Smooth muscle cell of the brain vasculature (primary cell): ENCODE data around the gene NMRAL1.

ENCODE experiments used
- DNase-seq: peaks from one replicate; pipeline ENCODE4 v3.0.0-alpha.2; 2012; ENCODE audit warnings: low read depth, low spot score

NMRAL1 gene

DNA sequence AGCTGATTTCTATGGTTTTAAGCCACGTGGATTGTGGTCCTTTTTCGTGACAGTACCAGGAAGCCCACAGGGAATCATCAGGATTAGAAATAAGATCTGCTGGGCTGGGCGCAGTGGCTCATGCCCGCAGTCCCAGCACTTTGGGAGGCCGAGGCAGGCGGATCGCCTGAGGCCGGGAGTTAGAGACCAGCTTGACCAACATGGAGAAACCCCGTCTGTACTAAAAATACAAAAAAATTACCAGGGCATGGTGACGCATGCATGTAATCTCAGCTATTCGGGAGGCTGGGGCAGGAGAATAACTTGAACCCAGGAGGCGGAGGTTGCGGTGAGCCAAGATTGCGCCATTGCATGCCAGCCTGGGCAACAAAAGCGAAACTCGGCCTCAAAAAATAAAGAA is 6.5 kb downstream of the NMRAL1 start:
- DNase-seq = no peak

DNA sequence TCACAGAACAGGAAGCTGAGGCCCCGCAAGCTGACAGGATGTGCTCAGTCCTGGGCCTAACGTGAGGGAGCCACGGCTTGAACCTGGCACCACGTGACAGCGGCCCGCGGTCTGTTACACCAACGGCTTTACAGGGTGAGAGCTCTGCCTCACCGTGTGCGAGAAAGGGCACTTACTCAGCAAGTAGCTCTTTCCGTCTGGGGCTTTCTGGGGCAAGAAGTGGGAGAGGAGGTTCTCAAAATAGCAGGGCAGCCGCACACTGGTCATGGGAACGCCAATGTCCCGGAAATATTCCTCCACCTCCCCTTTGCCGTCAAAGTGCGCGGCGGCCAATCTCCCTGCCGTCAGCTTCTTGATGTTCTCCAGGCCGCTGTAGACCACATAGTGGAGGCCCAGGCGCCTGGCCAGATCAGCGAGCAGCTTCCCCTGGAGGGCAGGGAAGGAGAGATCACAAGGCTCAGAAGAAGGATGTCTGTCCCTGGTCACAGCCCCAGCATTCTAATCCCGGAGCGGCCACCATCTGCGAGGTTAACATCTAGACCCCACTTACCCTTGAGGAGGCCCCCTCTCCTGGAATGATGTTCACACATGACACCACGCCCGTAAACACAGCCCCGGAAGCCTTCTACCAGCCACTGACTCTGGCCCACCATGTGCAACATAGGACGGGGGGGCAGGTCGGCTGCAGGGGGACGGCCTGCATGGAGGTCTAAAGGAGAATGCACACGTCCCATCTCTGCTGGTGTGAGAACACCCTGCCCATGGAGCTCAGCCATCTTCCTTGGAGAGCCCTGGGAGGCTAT is 8.2 kb downstream of the NMRAL1 start:
- DNase-seq = no peak

DNA sequence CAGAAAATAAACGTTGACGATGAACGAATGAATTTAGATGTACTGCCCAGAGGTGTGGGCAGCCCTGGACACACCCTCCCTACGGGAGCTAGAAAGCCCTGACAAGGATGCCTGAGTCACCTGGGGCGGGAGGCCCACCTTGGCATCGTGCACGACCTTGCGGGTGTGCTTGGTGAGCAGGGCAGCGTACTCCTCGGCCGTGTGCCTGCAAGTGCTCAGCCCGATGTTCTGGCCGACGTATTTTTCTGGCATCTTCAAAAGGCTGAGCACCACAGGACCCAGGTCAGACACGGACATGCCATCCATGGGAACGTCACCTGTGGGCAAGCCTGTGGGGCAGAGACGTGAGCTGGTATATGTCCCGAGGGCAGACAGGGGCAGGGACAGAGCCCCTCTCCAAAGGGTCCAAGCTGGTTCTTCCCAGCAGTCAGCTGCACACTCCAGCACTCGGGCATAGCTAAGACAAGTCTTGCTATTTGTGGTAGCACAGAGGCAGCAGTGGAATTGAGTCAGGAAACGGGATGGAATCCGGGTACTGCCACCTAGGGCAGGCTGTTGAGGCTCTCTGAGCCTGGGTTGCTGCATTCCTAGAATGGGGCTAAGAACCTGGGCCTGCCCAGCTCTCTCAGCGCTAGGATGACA is 10.8 kb downstream of the NMRAL1 start:
- DNase-seq = no peak

DNA sequence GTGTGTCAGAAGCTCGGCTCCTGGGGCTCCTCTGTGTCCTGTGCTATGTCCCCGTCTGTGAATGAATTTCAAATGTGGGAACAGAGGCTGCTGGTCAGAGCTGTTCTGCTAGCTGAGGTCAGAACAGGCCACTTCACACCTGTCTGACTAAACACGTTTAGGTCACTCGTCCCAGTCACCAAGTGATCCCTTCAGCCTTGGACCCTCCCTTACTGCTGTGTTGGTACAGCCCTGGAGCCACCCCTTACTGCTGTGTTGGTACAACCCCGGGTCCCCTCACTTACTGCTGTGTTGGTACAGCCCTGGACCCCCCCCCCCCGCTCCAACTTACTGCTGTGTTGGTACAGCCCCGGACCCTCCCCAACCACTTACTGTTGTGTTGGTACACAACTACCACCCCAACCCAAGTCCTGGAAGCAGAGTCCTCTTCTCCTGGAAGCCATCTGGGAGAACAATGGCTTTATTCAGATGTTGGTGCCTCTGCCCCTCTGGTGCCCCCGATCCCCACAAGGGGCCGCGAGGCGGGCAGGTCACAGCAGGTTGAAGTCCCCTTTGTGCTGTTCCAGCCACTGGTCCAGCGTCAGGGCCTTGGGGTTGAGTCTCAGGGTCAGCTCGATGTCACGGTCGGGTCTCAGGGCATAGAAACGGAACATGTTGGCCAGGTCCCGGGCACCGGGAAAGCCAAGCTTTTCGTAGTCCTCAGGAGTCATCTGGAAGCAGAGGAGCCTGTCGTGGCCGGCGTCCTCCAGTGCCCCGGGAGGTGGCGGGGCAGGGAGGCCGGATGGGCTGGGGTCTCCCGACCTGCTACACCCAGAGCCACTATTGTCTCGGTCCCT is 13.0 kb downstream of the NMRAL1 start:
- no peak for DNase-seq

DNA sequence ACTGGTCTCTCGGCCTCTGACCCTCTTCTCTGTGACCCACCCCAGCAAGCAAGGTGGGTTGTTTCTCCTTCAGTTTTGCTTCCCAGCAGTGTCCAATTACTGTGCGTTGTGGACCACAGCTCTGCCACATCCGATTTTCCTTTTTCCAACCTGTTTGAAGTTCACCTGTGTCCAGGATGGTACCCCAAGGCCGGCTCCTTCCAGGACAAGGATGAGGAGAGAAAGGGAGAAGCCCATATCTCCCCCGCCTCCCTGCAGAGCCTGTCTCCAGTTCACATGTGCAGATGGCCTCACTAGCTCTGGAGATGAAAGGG is 13.5 kb downstream of the NMRAL1 start:
- DNase-seq = no peak

DNA sequence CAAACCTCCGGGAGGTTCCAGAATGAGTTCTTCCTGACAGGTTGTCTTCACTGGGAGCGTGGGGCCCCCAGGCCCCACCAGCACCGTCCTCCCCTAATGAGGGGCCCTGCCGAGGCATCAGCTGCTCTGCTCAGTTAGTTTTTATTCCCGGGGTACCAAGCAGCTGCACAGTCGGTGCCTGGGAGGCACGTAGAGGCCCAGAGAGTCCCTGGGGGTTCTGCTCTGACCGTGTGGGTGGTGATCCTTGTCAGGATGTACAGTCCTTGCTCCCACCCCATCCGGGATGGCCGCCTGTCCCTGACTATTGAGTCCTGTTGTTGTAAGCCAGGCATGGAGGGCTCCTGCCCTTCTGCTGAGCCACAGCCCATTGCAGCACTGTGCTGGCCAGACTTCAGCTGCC is 18.5 kb downstream of the NMRAL1 start:
- no peak for DNase-seq

DNA sequence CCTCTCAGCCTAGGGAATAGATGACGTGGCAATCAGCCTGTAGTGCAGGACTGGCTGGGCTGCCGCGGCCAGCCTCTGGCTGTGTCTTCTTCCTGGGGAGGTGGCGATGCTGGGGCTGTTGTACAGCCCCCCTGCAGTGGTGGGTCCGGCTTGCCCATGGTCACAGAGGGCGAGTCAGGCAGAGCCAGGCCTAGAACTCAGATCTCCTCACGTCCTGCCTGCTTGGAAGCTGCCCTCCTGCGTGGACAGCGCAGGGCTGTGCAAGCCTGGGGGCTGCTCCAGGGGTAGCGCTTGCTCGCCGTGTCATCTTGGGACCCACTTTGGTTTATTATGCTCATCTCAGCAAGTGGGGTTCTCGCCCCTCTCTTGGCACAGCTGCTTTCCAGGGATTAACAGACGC is 19.3 kb downstream of the NMRAL1 start:
- no peak for DNase-seq

DNA sequence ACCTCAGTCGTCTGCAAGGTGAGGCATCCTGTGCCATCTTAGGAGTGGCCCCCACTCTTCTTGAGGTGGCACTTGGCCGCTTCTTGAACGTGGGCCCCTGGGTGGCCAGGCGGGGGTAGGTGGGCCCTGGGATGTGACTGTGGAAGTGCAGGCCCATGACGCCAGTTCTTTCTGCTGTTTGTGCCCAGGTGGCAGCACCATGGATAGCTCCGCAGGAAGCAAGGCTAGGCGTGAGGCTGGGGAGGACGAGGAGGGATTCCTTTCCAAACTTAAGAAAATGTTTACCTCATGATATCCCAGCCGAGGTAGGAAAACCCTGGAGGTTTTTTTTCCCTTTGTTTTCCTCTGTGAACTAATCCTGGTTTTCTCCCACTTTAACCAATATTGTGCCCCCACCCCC is 19.8 kb downstream of the NMRAL1 start:
- DNase-seq = no peak

DNA sequence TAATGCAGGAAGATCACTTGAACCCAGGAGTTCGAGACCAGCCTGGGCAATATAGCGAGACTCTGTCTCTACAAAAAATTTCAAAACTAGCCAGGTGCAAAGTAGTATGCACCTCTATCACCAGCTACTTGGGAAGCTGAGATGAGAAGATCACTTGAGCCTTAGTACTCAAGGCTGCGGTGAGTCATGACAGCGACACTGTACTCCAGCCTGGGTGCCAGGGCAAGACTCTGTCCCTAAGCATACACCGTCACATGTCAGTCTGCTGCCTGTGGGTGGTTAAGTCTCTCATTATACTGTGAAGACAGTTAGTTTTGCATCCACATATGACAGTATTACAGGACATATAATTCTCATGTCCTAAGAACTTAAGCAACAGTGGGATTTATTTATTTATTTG is 21.8 kb downstream of the NMRAL1 start:
- DNase-seq = no peak

DNA sequence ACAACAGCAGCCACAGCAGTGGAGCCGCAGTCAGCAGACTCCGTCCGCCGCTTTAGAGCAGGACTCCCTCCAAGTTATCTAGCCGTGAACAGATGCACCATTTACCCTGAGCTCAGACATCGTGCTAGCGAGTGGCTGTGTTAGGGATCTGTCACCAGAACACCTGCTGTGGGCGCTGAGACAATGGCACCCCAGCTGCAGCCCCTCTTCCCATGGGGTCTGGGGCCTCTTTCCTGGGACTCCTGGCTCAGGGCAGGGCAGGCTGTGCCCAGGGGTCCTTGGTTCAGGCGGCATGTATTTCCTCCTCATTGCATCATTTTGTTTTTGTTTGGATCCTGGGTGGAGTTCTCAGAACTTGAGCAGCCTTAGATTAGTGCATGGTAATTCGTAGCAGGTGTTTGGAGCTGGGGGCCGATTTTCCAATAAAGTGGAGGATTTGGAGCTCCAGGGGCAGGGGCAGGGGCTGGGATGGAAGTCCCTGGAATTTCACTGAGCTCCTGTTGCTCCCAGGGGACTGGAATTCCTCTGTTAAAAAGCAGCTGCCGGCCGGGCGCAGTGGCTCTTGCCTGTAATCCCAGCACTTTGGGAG is 23.4 kb downstream of the NMRAL1 start:
- DNase-seq = no peak

DNA sequence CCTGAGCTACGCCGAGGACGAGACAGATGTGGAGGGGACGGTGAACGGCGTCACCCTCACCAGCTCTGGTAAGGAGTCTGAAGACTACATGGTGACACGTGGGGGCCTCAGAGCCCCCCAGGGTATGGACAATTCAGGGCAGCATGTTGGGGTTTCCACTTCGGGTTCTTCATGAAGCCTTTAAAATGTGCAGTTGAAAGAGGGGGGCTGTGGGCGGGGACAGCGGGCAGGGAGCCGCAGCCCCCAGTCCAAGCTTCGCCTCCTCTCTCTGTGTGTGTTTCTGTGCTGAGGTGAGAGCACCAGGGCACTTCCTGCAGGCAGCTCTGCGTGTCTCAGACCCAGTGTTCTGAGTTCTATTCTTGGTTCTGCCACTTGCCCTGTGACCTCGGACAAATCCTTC is 24.0 kb downstream of the NMRAL1 start:
- DNase-seq = no peak

DNA sequence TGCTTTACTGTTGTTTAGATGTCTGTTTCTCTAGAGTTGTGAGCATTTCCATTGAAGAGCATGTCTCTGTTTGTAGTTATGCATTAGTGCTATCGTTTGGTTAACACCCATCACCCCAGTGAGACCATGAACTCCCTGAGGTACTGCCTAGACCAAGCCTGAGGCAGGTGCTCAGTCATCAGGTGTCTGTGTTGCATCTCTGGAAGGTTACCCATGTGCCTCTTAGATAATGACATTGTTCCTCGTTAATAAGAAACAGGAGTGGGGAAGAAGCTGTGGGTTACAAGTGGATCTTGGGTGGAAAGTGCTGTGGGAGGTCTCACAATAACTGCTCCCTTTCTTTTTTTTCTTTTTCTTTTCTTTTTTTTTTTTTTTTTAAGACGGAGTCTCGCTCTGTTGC is 30.4 kb downstream of the NMRAL1 start:
- no peak for DNase-seq

DNA sequence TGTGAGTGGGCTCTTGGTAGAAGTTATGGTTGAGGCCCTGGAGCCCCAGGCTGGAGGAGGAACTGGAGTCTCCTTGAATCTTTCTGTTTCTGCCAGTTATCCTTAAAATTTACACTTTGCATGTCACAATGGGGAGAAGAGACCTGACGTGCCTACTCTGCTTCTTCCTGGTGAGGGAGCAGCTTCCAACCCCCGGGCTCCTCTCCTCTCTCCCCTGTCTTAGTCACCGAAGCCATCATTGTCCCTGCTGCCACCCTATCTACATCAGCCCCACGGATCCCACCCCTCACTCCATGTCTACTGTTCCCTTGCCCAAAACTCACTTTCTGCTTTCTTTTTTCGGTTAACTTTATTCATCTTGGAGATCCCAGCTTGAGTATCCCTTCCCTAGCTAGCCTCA is 31.2 kb downstream of the NMRAL1 start:
- no peak for DNase-seq

DNA sequence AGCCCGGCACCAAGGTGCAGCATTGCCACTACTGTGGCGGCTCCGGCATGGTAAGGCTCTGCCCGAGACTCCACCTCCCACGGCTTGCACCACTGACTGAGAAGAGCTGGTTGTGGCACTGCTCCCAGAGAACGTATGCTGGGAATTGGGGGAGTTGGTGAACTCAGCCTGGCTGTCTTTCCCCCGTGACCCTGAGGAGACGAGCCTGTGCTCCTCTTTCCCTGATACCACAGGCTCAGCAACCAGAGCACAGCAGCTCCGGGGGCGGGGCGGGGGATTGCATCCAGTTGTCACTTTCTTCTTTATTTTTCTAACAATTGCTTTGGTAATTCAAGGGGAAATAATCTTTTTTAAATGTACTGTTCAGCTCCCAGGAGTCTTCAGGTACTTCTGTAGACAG is 32.1 kb downstream of the NMRAL1 start:
- DNase-seq = no peak

DNA sequence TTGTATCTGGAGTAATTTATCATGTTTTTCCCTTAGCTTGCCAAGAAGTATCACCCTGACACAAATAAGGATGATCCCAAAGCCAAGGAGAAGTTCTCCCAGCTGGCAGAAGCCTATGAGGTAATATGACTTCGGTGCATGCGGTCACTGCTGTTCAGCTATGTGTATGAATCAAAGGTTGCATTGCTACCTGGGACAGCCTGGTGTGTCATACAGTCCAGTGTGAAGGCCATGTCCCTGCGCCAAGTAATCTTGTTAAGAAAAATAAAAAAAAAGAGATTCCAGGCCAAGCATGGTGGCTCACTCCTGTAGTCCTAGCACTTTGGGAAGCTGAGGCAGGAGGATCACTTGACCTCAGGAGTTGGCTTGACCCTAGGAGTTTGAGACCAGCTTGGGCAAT is 37.1 kb downstream of the NMRAL1 start:
- no peak for DNase-seq

DNA sequence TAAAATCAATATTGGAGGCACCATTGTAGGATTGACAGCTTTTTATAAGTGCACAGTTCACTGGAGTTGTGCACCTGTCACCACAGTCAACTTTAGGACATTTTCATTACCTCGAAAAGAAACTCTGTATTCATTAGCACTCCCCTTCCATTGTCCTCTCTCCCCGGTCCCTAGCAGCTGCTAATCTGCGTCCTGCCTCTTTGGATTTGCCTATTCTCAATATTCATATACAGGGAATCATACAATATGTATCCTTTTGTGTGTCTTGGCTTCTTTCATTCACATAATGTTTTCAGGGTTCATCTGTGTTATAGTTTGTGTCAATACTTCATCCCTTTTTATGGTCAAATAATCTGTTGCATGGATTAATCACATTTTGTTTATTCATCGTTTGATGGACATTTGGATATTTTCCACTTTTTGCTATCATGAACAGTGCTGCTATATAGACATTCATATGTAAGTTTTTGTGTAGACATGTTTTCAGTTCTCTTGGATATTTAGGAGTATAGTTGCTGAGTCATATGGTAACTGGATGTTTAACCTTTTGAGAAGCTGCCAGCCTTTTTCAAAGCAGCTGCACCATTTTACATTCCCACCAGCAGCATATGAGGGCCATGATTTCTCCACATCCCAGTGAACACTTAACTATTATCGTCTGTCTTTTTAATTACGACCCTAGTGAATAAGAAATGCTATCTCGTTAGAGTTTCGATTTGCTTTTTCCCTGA is 38.9 kb downstream of the NMRAL1 start:
- no peak for DNase-seq

DNA sequence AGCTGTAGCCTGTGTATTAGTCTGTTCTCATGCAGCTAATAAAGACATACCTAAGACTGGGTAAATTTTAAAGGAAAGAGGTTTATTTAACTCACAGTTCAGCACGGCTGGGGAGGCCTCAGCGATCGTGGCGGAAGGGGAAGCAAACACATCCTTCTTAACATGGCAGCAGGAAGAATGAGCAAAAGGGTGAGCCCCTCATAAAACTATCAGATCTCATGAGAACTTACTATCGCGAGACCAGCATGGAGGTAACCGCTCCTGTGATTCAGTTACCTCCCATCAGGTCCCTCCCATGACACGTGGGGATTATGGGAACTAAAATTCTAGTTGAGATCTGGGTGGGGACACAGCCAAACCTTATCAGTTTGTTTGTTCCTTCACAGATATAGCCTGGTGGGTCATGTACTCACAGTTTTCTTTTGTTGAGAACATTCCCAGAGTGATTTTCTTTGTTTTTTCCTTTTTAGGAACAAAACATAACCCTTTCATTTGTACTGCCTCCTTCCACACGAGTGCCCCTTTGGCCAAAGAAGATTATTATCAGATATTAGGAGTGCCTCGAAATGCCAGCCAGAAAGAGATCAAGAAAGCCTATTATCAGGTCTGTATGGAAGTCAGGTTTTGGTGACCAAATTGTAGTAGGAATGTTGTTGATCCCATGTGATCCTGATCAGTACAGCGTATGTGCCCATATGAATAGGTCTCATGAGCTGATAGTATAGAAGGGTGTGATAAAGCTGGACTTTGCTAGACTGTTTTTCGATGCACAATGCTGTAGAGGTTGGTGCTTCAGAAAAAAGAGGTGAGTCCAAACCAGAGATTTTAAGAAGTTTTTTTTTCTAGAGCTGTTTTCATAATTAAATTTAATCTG is 40.3 kb downstream of the NMRAL1 start:
- no peak for DNase-seq

DNA sequence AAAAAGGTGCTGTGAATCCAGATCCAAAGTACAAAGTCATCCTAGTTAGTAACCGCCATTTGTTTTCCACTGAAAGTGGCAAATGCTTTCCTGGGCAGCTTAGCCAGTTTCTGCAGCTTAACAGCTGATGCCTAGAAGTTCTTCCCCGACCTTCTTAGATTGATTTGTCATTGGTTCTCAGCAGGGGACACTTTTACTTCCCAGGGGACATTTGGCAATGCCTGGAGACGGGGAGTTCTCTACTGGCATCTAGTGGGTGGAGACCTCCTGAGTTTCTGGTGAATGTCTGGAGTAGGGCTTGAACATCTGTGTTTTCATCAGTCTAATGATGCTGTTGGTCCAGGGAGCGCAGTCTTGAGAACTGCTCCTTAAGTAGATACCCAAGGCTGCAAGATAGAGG is 41.2 kb downstream of the NMRAL1 start:
- DNase-seq = no peak

DNA sequence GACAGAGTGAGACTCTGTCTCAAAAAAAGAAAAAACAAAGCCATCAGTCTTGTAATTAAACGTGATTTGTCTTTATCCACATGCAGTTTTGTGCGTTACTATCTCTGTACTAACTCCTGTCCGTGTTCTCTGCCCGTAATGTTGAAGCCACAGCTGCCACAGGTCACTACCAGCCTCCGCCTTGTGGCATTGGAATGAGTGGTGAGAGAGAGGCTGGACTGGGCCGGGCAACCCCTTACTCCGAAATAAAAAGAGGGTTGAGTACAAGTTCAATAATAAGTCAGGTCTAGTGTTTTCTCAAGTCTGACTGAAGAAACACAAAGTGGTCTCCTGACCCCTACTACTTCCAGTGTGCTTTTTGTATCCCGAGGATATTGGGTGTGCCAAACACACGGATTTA is 43.4 kb downstream of the NMRAL1 start:
- DNase-seq = no peak

DNA sequence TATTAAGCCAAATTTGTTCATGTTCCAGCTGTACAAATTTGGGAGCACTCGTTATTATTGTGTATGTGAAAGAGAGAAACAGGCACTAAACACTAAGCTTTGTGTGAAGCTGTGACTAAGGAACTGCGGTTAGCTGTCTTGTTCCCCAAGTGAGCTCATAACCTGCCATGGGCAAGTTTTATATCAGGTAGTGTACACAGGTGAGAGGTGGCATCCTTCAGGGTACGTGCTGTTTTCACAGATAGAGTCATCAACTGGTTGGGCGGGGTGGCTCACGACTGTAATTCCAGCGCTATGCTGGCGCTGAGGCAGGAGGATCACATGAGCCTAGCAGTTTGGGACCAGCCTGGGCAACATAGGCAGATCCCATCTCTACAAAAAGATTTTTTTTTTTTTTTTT is 45.9 kb downstream of the NMRAL1 start:
- DNase-seq = no peak
